CMK (cell line): ENCODE data around the gene PRTFDC1.
"Not testable (repeated sequence)": the region's sequence is repeated elsewhere in the genome, so short reads cannot be mapped to it uniquely, and the experiment has no call there.

Experiments used
- DNase-seq: peaks from one replicate; pipeline ENCODE4 v3.0.0-alpha.2; 2010; ENCODE audit warnings: low read depth

PRTFDC1 gene

GRCh38 chr10:24843256-24843655 is 109.2 kb downstream of the PRTFDC1 start:
- no peak for DNase-seq

GRCh38 chr10:24842856-24843255 is 109.5 kb downstream of the PRTFDC1 start:
- DNase-seq, result no peak

- no peak for DNase-seq
Observed at GRCh38 chr10:24841530-24841929, 110.9 kb downstream of the PRTFDC1 start.

GRCh38 chr10:24840784-24841183 is 111.6 kb downstream of the PRTFDC1 start:
- no peak for DNase-seq

GRCh38 chr10:24837781-24838180 is 114.6 kb downstream of the PRTFDC1 start:
- DNase-seq, result not testable (repeated sequence)

- no peak for DNase-seq
Observed at GRCh38 chr10:24834869-24835268, 117.5 kb downstream of the PRTFDC1 start.

- no peak for DNase-seq
Observed at GRCh38 chr10:24826009-24826408, 126.4 kb downstream of the PRTFDC1 start.

GRCh38 chr10:24825551-24825950 is 126.9 kb downstream of the PRTFDC1 start:
- DNase-seq, result no peak

GRCh38 chr10:24824536-24824935 is 127.9 kb downstream of the PRTFDC1 start:
- no peak for DNase-seq

GRCh38 chr10:24824124-24824523 is 128.3 kb downstream of the PRTFDC1 start:
- no peak for DNase-seq

GRCh38 chr10:24822590-24822989 is 129.8 kb downstream of the PRTFDC1 start:
- no peak for DNase-seq

GRCh38 chr10:24821986-24822385 is 130.4 kb downstream of the PRTFDC1 start:
- DNase-seq, result no peak

GRCh38 chr10:24816868-24817396 is 135.5 kb downstream of the PRTFDC1 start:
- DNase-seq, result no peak

- DNase-seq, result no peak
Observed at GRCh38 chr10:24814568-24815313, 137.7 kb downstream of the PRTFDC1 start.

GRCh38 chr10:24813856-24814255 is 138.6 kb downstream of the PRTFDC1 start:
- no peak for DNase-seq

GRCh38 chr10:24806262-24806661 is 146.1 kb downstream of the PRTFDC1 start:
- DNase-seq, result no peak

- DNase-seq, result no peak
Observed at GRCh38 chr10:24804956-24805355, 147.4 kb downstream of the PRTFDC1 start.

GRCh38 chr10:24804392-24804791 is 148.0 kb downstream of the PRTFDC1 start:
- DNase-seq, result no peak

GRCh38 chr10:24802378-24802777 is 150.0 kb downstream of the PRTFDC1 start:
- DNase-seq, result no peak

GRCh38 chr10:24800861-24801260 is 151.5 kb downstream of the PRTFDC1 start:
- DNase-seq, result no peak
